Measurements from ENCODE around the gene FBLN2. TPM values are rescaled to one million over a fixed set of nuclear protein-coding genes. Genes with fewer than 3 reads are reported as not detected.

Gene FBLN2
- total RNA-seq, 1 experiment from 2014 or later = 0.39 TPM

GRCh38 chr3:13561376-13561775 is 12.5 kb downstream of the FBLN2 start:
- no peaks in the 10 kb centered on the region for H3K9me2 ChIP-seq (ENCODE audit: insufficient read depth)
- ATAC-seq = no peak
- no peaks in the 10 kb centered on the region for H3K9me3 ChIP-seq (ENCODE audit: control insufficient read depth in 1 of 2, insufficient read depth in 1 of 2, low read depth in 1 of 2, low read length in 2 of 2)
- no TSS peak for BruUV-seq (replicated peaks)
- POLR2A ChIA-PET = no interaction called here
- H3K4me3 ChIP-seq (replicated peaks in 1 of 2; ENCODE audit: low read depth in 1 of 2, low read length in 2 of 2) = no peak overlapping the region
- H3K79me2 ChIP-seq (ENCODE audit: insufficient read depth, low read length) = no peaks in the 10 kb centered on the region
- CTCF ChIA-PET = no interaction called here
- no peaks in the 10 kb centered on the region for H3K36me3 ChIP-seq (ENCODE audit: control insufficient read depth in 1 of 2, insufficient read depth in 2 of 2, low read length in 2 of 2)
- no peak overlapping the region for H3K4me2 ChIP-seq (ENCODE audit: low read length)
- no peak for DNase-seq (ENCODE audit: low read depth, low spot score)
- TF ChIP-seq REST (IDR thresholded peaks at IDR 0.05; ENCODE audit: low read depth) (no peak), CBX3 (IDR thresholded peaks at IDR 0.05; ENCODE audit: low read depth) (no peak), ZBTB33 (IDR thresholded peaks at IDR 0.05; ENCODE audit: extremely low read depth, insufficient replicate concordance, low read length) (no peak), MAX (IDR thresholded peaks at IDR 0.05) (no peak), ELF1 (IDR thresholded peaks at IDR 0.05; ENCODE audit: borderline replicate concordance, low read depth) (no peak), JUND (IDR thresholded peaks at IDR 0.05) (no peak), POLR2A (IDR thresholded peaks at IDR 0.05; ENCODE audit: borderline replicate concordance, extremely low read depth, insufficient read depth, insufficient read length) (no peak), YY1 (IDR thresholded peaks at IDR 0.05; ENCODE audit: extremely low read depth, insufficient replicate concordance, low read depth, low read length) (no peak)
- H3K4me1 ChIP-seq (ENCODE audit: control insufficient read depth in 1 of 2, insufficient read depth in 2 of 2, low read length in 2 of 2) = peaks cover 0 to 7% of the 10 kb centered on the region in 2 experiments; a peak in 1 of 4 replicates
- RAD21 ChIA-PET (ENCODE audit: low non-redundant PET in 1 of 2, low total read pairs in 2 of 2, uncharacterized antibody in 2 of 2, unreplicated experiment in 2 of 2) = no interaction called here
- intact Hi-C loops (cut with micrococcal nuclease) = no loop called here
- H3K27ac ChIP-seq (ENCODE audit: low read depth, low read length) = no peak overlapping the region
- no peak overlapping the region for H3K9ac ChIP-seq (ENCODE audit: low read length)
- H3K27me3 ChIP-seq (ENCODE audit: insufficient read depth, low read length) = no peaks in the 10 kb centered on the region
- H4K20me1 ChIP-seq (ENCODE audit: insufficient read depth) = no peaks in the 10 kb centered on the region
- H2AFZ ChIP-seq (ENCODE audit: low read depth, low read length, poor library complexity, severe bottlenecking) = no peak overlapping the region

Measured in HCT116 (cell line).